D721Med (cell line): ENCODE measurements around the gene CACNG5.

Source experiments
- DNase-seq: peaks from one replicate; pipeline ENCODE4 v3.0.0; 2011; ENCODE audit warnings: low spot score; ENCODE audit not compliant: insufficient read length
- FAIRE-seq: peaks from 2 replicates; lab custom pipeline; 2011; peaks lifted over from hg19 to GRCh38; lab: Jason Lieb, UNC
- TF ChIP-seq, protein P1 (sequence below): IDR thresholded peaks from 2 replicates; pipeline ENCODE4 v1.5.1; 2012; ENCODE audit warnings: mild to moderate bottlenecking, control low read depth; ENCODE audit not compliant: insufficient read depth; ENCODE audit errors: missing control alignments

CACNG5 gene

DNA sequence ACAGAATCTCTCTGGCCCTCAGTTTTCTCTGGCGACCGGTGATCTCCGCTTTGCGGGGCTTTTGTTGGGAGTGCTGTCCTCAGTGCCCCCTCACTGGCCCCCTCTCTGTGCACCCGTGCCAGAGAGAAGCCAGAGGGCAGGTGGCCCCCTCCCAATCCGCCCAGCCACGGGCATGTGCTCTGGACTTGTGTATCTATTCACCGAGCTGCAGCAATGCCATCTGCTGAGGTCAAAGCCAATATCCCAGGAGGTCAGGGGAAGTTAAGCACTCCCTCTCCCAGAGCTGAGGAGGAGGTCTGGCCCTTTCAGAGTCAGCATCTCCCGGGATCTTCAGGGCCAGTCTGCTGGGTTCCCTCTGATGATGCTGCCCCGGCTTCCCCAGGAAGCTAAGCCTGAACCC is 5.1 kb downstream of the CACNG5 start:
- DNase-seq (no peak), FAIRE-seq (no peak)
- TF ChIP-seq, protein P1, sequence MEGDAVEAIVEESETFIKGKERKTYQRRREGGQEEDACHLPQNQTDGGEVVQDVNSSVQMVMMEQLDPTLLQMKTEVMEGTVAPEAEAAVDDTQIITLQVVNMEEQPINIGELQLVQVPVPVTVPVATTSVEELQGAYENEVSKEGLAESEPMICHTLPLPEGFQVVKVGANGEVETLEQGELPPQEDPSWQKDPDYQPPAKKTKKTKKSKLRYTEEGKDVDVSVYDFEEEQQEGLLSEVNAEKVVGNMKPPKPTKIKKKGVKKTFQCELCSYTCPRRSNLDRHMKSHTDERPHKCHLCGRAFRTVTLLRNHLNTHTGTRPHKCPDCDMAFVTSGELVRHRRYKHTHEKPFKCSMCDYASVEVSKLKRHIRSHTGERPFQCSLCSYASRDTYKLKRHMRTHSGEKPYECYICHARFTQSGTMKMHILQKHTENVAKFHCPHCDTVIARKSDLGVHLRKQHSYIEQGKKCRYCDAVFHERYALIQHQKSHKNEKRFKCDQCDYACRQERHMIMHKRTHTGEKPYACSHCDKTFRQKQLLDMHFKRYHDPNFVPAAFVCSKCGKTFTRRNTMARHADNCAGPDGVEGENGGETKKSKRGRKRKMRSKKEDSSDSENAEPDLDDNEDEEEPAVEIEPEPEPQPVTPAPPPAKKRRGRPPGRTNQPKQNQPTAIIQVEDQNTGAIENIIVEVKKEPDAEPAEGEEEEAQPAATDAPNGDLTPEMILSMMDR: no peak

DNA sequence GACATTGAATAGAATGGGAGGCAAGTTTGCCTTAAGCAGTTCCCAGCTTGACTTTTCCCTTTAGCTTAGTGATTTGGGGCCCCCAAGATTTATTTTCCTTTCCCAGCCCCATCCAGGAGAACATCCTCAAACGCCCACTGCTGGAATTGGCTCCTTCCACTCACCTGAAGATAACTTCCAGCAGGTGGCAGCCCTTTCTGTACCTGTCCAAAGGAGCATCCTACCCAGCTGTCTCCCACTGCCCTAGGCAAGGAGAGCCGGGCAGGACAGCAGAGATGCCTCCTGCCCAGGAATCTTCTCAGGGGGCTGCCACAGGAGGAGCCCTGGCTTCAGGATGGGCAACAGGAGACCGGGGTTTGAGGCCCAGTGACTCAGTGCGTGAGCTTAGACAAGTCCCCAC is 6.4 kb downstream of the CACNG5 start:
- DNase-seq: no peak
- TF ChIP-seq, protein P1: no peak

GRCh38 chr17:66841744-66842143 is 6.8 kb downstream of the CACNG5 start:
- TF ChIP-seq, protein P1: no peak
- no peak for FAIRE-seq

More for the DNA sequence above, 6.4 kb downstream of the CACNG5 start:
- no peak for FAIRE-seq

DNA sequence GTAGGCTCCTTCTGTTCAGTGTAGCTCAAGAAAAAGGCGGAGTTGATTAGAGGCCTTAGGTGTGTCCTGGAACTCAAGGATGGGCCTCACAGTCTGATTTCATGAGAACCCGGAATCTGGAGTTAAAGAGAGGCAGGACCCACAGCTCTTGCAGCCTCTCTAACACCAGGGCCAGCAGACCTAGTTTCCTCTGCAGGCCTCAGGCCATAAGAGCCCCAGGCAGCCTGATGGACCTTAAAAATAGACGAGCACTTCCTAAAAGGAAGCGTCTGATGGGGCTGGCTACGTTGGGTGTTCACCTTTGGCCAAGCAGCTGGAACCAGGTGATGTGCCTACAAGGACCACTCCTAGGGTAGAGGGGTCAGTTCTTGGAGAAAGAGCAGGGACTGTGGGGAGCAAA is 7.6 kb downstream of the CACNG5 start:
- TF ChIP-seq, protein P1: no peak
- DNase-seq (no peak), FAIRE-seq (no peak)

More at GRCh38 chr17:66841744-66842143, 6.8 kb downstream of the CACNG5 start:
- no peak for DNase-seq

- no peak for FAIRE-seq
- TF ChIP-seq, protein P1: no peak
- no peak for DNase-seq
Measured at GRCh38 chr17:66842959-66843358, 8.0 kb downstream of the CACNG5 start.

DNA sequence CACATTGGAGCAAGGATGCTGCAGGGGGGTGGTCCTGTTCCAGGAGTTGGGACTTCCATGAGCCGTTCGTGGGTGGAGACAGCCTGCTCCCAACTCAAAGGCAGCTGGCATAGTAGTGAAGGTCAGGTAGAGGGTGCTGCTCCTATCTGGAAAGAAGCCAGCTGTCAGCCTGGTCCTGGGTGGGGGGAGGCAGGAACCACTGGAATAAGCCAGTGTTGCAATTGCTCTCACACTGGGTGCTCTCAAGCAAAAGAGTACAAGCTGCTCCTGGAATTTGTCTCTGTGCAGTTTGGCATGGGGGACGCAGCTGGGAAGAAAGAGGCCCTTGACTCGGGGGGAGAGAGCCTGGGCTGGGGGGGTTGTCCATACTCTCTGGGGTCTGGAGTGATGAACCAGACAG is 8.7 kb downstream of the CACNG5 start:
- no peak for FAIRE-seq
- DNase-seq: no peak
- TF ChIP-seq, protein P1: no peak

GRCh38 chr17:66847704-66848103 is 12.8 kb downstream of the CACNG5 start:
- FAIRE-seq (no peak), DNase-seq (no peak)
- TF ChIP-seq, protein P1: no peak
